ENCODE measurements around the gene LRRN2.

Gene LRRN2

DNA sequence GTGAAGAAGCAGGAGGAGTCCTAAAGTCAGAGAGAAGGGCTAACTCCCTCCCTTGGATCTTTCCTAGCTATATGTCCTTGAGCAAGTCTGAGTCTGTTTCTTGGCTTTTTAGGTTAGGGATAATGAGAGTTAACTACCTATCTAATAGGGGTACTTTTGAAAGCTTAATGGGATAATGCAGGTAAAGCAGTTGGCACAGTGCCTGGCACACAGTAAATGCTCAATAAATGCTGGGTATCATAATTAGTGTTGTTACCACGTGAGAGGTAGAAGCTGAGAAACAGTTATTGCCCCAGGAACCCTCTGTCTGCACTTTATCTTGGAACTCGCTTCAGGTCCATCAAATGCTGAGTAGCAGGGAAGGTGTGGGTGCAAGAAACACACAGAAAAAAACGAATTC lies 5.5 kb downstream of the LRRN2 start:
- CTCF ChIA-PET = interaction anchor here (1.0 to 1.4 kb wide), 2 partner anchors 83 to 127 kb away, joined by 3 to 5 read pairs; no protein-coding TSS in a partner anchor
- POLR2A ChIA-PET = no interaction called here
- no peak for DNase-seq (ENCODE audit: low read depth, low spot score)

DNA sequence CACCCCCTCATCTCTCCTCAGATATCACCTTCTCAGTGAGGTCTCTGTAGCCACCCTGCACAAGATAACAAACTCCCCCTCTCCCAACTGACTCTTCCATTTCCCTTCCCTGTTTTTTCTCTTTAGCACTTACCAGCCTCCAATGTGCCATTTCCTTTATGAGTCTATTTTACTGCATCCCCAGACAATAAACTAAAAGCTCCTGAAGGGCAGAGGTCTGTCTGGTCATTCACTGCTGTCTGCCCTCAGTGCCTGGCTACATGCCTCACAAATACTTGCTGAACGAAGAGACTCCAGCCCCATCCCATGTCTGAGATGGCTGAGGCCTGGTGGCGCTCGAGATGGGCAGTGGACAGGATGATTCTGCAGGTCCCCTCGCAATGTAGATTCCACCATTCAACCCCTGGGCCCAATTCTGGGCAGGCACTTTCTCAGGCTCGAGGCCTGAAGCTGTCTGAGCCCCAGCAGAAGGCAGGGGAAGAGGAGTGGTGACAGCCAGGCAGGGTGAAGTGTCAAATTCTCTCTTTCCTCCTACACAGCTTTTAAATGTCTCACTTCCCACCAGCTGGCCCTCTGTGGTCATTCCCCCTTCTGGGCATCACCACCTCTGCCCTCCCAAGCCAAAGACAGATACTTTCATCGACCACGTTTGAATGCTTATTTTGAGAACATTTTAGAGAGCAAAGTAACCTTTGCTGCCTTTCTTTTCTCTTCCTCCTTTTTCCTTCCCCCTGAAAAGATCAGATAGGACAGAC lies 6.6 kb downstream of the LRRN2 start:
- TF ChIP-seq, protein P1, sequence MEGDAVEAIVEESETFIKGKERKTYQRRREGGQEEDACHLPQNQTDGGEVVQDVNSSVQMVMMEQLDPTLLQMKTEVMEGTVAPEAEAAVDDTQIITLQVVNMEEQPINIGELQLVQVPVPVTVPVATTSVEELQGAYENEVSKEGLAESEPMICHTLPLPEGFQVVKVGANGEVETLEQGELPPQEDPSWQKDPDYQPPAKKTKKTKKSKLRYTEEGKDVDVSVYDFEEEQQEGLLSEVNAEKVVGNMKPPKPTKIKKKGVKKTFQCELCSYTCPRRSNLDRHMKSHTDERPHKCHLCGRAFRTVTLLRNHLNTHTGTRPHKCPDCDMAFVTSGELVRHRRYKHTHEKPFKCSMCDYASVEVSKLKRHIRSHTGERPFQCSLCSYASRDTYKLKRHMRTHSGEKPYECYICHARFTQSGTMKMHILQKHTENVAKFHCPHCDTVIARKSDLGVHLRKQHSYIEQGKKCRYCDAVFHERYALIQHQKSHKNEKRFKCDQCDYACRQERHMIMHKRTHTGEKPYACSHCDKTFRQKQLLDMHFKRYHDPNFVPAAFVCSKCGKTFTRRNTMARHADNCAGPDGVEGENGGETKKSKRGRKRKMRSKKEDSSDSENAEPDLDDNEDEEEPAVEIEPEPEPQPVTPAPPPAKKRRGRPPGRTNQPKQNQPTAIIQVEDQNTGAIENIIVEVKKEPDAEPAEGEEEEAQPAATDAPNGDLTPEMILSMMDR (IDR thresholded peaks at IDR 0.05; ENCODE audit: insufficient read depth, low read length, missing control alignments) = no peak
- POLR2A ChIA-PET = no interaction called here
- H3K4me3 ChIP-seq (ENCODE audit: low read depth, low read length) = no peak overlapping the region
- CTCF ChIA-PET = interaction anchor here (1.4 kb wide), 1 partner anchor 128 kb away, joined by 5 read pairs; no protein-coding TSS in a partner anchor
- DNase-seq (ENCODE audit: low read depth, low spot score) = no peak

More for the DNA sequence above, 5.5 kb downstream of the LRRN2 start:
- H3K4me3 ChIP-seq (ENCODE audit: low read depth, low read length) = no peak overlapping the region
- TF ChIP-seq, protein P1 (IDR thresholded peaks at IDR 0.05; ENCODE audit: insufficient read depth, low read length, missing control alignments) = no peak

DNA sequence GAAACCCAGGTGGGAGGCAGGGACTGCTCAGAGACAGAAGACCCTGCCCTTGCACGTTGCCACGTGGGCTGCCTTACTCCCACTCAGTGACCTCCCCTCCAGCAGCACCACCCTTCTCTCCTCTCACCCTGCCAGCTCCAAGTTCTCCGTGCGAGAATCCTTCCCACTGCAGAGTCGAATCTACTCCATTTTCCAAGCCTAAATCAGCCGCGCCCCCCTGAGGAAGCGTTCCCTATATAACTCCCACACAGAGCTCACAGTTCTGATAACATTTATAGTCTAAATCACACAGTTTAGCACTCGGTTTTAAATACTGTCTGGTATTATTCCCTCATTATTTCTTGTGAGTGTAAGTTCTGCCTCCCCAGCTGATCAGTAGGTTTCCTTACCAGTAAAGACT lies 7.7 kb downstream of the LRRN2 start:
- TF ChIP-seq, protein P1 (IDR thresholded peaks at IDR 0.05; ENCODE audit: insufficient read depth, low read length, missing control alignments) = no peak
- DNase-seq (ENCODE audit: low read depth, low spot score) = no peak
- no peak overlapping the region for H3K4me3 ChIP-seq (ENCODE audit: low read depth, low read length)
- CTCF ChIA-PET = no interaction called here
- POLR2A ChIA-PET = no interaction called here

DNA sequence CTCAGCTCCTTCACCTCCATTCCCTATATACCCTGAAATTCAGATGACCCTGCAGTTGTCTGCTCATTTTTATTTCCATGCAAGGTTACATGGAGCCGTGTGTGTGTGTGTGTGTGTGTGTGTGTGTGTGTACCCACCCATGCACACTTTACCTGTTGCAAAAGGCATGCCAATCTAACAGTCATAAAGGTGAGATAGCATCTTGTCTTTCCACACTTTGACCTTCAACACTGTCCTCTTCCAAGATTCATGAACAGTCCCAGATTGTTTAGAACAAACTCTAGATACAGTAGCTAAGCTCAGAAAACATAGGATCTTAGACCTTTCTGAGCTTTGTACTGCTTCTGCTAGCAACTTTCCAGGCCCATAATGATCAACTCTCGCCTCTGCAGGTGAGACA lies 9.5 kb downstream of the LRRN2 start:
- TF ChIP-seq, protein P1 (IDR thresholded peaks at IDR 0.05; ENCODE audit: insufficient read depth, low read length, missing control alignments) = no peak
- H3K4me3 ChIP-seq (ENCODE audit: low read depth, low read length) = no peak overlapping the region
- CTCF ChIA-PET = no interaction called here
- DNase-seq (ENCODE audit: low read depth, low spot score) = no peak
- POLR2A ChIA-PET = no interaction called here

DNA sequence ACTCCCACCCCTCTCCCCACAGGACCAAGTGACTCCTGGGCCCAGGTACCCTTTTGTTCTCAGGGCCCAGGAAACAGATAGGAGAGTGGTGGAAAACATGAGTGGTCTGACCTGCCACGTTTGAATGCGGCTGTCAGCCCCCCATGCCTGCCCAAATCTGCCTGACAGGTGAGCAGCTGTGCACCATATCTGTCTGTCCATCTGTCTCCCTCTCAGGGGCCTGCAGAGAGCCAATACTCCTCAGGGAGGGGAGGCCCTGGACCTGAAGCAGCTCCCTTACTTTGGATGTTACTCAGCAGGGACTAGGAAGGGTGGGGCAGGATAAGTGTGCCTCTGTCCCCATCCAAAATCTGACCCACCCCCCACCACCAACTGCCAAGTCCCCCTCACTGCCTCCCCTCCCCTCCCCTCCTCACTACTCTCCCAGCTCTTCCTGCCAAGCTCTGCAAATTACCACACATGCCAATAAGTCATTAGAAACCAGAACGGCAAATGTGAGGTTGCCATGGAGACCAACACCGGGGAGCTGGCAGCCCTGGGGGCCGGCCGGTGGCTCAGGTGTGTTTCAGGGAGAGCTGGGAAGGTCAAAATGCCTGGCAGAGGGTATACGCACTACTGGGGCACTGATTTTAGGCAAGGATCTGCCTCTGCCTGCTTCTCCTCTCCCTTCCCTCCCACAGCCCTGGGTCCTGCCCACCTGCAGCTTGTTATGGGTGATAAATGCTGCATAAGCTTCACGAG lies 11.5 kb downstream of the LRRN2 start:
- ChIA-PET CTCF (no interaction called here), POLR2A (no interaction called here)
- DNase-seq (ENCODE audit: low read depth, low spot score) = no peak
- H3K4me3 ChIP-seq (ENCODE audit: low read depth, low read length) = no peak overlapping the region
- TF ChIP-seq, protein P1 (IDR thresholded peaks at IDR 0.05; ENCODE audit: insufficient read depth, low read length, missing control alignments) = no peak

DNA sequence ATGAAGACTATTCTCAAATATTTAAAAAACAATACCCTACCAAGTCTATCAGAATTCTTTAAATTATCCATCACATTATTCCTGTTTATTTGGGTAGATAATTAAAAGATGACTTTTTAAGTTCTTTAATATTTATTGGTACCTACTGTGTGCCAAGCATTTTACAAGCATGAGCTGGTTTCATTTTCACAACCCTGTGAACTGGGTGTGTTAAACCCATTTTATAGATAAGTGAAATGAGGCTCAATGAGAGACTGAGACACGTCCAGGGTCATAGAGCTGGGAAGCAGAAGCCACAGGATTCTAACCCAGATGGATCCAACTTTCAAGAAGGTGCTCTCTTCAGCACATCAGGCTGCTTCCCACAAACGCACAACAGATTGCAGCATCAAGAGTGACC lies 12.3 kb downstream of the LRRN2 start:
- no peak for DNase-seq (ENCODE audit: low read depth, low spot score)
- TF ChIP-seq, protein P1 (IDR thresholded peaks at IDR 0.05; ENCODE audit: insufficient read depth, low read length, missing control alignments) = no peak
- H3K4me3 ChIP-seq (ENCODE audit: low read depth, low read length) = no peak overlapping the region
- ChIA-PET POLR2A (no interaction called here), CTCF (no interaction called here)

Data from AG04449 (cell line).